Measurements from ENCODE around the gene SAMHD1.

DNA sequence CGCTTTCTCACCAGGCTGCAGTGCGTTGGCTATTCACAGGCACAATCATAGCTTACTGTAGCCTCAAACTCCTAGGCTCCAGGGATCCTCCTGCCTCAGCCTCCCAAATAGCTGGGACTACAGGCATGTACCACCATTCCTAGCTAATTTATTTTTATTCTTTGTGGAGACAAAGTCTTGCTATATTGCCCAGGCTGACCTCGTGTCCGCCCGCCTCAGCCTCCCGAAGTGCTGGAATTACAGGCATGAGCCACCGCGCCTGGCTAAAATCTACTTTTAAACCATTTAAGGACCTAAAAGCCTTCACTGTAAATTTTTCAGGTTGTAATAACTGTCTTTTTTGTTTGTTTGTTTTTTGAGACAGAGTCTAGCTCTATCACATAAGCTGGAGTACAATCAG lies 15.2 kb downstream of the SAMHD1 start:
- no peak for TF ChIP-seq L3MBTL2 (IDR thresholded peaks at IDR 0.05)
- TF ChIP-seq CTCF (IDR thresholded peaks at IDR 0.05 in 2 of 3, conservative IDR thresholded peaks at IDR 0.05 in 1 of 3; ENCODE audit: insufficient read depth in 2 of 3, low read depth in 1 of 3, low read length in 3 of 3): no peak
- TF ChIP-seq ZKSCAN3 (CRISPR knock-in tag; IDR thresholded peaks at IDR 0.05): no peak
- TF ChIP-seq, protein P1, sequence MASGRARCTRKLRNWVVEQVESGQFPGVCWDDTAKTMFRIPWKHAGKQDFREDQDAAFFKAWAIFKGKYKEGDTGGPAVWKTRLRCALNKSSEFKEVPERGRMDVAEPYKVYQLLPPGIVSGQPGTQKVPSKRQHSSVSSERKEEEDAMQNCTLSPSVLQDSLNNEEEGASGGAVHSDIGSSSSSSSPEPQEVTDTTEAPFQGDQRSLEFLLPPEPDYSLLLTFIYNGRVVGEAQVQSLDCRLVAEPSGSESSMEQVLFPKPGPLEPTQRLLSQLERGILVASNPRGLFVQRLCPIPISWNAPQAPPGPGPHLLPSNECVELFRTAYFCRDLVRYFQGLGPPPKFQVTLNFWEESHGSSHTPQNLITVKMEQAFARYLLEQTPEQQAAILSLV (tag; IDR thresholded peaks at IDR 0.05): no peak
- TF ChIP-seq CEBPZ (IDR thresholded peaks at IDR 0.05; ENCODE audit: borderline replicate concordance, low read depth, low read length): no peak
- no peak for TF ChIP-seq KLF16 (IDR thresholded peaks at IDR 0.05)
- no peak for TF ChIP-seq ZNF175 (CRISPR knock-in tag; IDR thresholded peaks at IDR 0.05; ENCODE audit: low read depth)
- TF ChIP-seq EZH2 (IDR thresholded peaks at IDR 0.05; ENCODE audit: borderline replicate concordance, low read depth, low read length): no peak
- TF ChIP-seq CBX2 (IDR thresholded peaks at IDR 0.05; ENCODE audit: insufficient read depth, low read length, poor library complexity, severe bottlenecking): no peak
- TF ChIP-seq, protein P2, sequence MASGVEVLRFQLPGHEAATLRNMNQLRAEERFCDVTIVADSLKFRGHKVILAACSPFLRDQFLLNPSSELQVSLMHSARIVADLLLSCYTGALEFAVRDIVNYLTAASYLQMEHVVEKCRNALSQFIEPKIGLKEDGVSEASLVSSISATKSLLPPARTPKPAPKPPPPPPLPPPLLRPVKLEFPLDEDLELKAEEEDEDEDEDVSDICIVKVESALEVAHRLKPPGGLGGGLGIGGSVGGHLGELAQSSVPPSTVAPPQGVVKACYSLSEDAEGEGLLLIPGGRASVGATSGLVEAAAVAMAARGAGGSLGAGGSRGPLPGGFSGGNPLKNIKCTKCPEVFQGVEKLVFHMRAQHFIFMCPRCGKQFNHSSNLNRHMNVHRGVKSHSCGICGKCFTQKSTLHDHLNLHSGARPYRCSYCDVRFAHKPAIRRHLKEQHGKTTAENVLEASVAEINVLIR (CRISPR knock-in tag; IDR thresholded peaks at IDR 0.05): no peak
- no peak for TF ChIP-seq CHD4 (IDR thresholded peaks at IDR 0.05; ENCODE audit: insufficient read depth, insufficient replicate concordance, low read depth, low read length, poor library complexity, severe bottlenecking)

Measured in K562 (cell line).